HFF-Myc (cell line): ENCODE measurements around the gene ZNF264.
"Not testable (repeated sequence)": the region's sequence is repeated elsewhere in the genome, so short reads cannot be mapped to it uniquely, and the experiment has no call there.

Source experiments
- DNase-seq: peaks from one replicate; pipeline ENCODE4 v3.0.0-alpha.2; 2011; ENCODE audit warnings: low read depth; ENCODE audit errors: extremely low read depth
- H3K4me3 ChIP-seq: replicated peaks from 2 replicates; pipeline ENCODE4 v1.5.1; 2011; ENCODE audit warnings: low read depth, mild to moderate bottlenecking, control low read depth, low read length
- CTCF ChIP-seq: IDR thresholded peaks from 2 replicates; pipeline ENCODE4 v1.5.1; 2012; ENCODE audit warnings: mild to moderate bottlenecking, low read depth, low read length, control low read depth; ENCODE audit errors: missing control alignments

The ZNF264 gene

GRCh38 chr19:57171551-57172081 lies 19.7 kb upstream of the ZNF264 start:
- H3K4me3 ChIP-seq, result 0 out of 2 replicates have a peak overlapping the region, but pooled peaks have one; percentile 11
- no peak for DNase-seq
- no peak for TF ChIP-seq CTCF

DNA sequence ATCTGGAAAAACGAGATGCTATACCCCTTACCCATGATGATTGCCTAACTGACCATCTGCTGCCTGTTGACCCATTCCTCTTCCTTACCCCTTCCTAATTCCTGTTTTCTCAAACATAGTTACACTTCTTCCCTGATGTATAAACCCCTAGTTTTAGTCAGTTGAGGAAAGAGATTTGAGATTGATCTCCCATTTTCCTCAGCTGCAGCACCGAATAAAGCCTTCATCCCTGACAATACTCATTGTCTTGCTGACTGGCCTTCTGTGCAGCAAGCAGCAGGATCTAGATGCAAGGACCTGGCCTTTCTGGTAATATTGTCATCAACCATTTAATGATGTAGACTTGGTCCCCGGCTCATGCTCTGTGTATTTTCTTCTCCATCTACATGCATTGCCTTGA lies 999 bp upstream of the ZNF264 start:
- no peak for TF ChIP-seq CTCF
- H3K4me3 ChIP-seq, result no peak overlapping the region
- DNase-seq, result no peak

DNA sequence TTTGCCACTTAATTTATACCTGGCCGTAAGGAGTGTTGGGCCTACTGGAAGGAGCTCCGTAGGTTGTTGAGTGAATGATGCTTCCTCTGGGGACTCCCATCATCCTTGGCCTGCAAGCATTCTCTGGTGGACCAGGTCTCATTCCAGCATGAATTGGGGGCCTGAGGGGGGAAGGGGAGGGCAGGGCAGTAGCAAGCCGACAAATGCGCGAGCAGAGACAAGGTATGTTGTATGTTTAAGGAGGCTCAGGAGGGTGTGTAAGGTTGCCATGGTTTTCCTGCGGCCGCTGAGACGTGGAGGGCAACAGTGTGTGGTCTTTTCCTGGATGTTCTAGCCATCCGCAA lies 749 bp downstream of the ZNF264 start:
- peak overlapping the region; percentile 92 for H3K4me3 ChIP-seq
- TF ChIP-seq CTCF, result no peak
- no peak for DNase-seq

GRCh38 chr19:57192993-57193392 lies 1.7 kb downstream of the ZNF264 start:
- no peak for TF ChIP-seq CTCF
- no peak for DNase-seq
- peak overlapping the region; percentile 92 for H3K4me3 ChIP-seq

DNA sequence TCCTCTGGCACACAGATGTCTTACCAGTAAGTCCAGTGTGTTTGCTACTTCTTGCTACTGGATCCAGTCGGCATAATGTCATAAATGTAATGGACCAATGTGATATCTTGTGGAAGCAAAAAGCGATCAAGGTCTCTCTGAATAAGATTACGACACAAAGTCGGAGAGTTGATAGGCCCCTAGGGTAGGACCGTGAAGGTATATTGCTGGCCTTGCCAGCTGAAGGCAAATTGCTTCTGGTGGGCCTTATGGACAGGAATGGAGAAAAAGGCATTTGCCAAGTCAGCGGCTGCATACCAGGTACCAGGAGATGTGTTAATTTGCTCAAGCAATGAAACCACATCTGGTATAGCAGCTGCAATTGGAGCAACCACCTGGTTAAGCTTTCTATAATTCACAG lies 6.6 kb downstream of the ZNF264 start:
- not testable (repeated sequence) for DNase-seq, H3K4me3 ChIP-seq

GRCh38 chr19:57202160-57202559 lies 10.9 kb downstream of the ZNF264 start:
- no peak overlapping the region for H3K4me3 ChIP-seq
- DNase-seq, result no peak
- no peak for TF ChIP-seq CTCF

DNA sequence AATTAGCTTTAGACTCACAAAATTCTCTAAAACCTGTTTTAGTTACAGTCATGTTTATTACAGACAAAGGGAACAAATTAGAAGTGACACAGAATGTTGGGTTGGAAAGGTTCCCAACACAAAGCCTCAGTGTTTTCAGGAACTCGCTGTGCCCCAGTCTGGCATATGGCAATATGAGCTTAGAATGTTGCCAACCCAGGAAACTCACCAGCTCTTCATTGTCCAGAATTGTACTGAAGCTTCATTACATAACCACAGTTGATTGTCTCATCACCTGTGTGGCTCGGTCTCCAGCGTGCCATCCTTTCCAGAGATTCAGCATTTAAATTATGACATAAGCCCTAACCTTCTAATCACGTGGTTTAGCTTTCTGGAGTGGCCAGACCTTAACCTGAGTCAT lies 19.1 kb downstream of the ZNF264 start:
- DNase-seq, result no peak
- no peak overlapping the region for H3K4me3 ChIP-seq
- TF ChIP-seq CTCF, result no peak
